WTC11 (cell line): Measurements from ENCODE around the gene FHOD3. TPM values are rescaled to one million over a fixed set of nuclear protein-coding genes. Genes with fewer than 3 reads are reported as not detected.

Source experiments
- ATAC-seq: fragments of 200-7000 bp; cut with Tn5 transposase; 2 replicates; pipeline ENCODE4 v1.10.0; 2021; ENCODE audit warnings: mild to moderate bottlenecking, moderate library complexity
- CTCF ChIA-PET: fragments of 300-600 bp; sonication (Branson Sonifier 250); formaldehyde crosslinking; loops from one replicate; lab custom pipeline; 2021; ENCODE audit warnings: antibody characterized with exemption; lab: Charles Lee
- POLR2A ChIA-PET: fragments of 350-600 bp; sonication (Branson Sonifier 250); formaldehyde crosslinking; loops from one replicate; lab custom pipeline; 2021; ENCODE audit warnings: antibody characterized with exemption; lab: Charles Lee
- DNase-seq: peaks from one replicate; pipeline ENCODE4 v3.0.0; 2021; ENCODE audit warnings: low spot score
- H3K27ac Mint-ChIP-seq: 2 replicates; pipeline ENCODE4 v1.8.0; 2021; ENCODE audit warnings: mixed read lengths
- H3K27me3 Mint-ChIP-seq: 2 replicates; pipeline ENCODE4 v1.8.0; 2021; ENCODE audit warnings: low read depth, mild to moderate bottlenecking, moderate library complexity, mixed read lengths
- H3K36me3 Mint-ChIP-seq: 2 replicates; pipeline ENCODE4 v1.8.0; 2021; ENCODE audit warnings: mixed read lengths
- H3K4me1 Mint-ChIP-seq: 2 replicates; pipeline ENCODE4 v1.8.0; 2022; ENCODE audit warnings: mixed read lengths
- H3K4me3 Mint-ChIP-seq: 2 replicates; pipeline ENCODE4 v1.8.0; 2021; ENCODE audit warnings: mild to moderate bottlenecking, moderate library complexity, mixed read lengths
- H3K9me3 Mint-ChIP-seq: 2 replicates; pipeline ENCODE4 v1.8.0; 2021; ENCODE audit warnings: mixed read lengths
- AFF4 ChIP-seq: sonication (generic); formaldehyde crosslinking; IDR thresholded peaks from 2 replicates; pipeline ENCODE4 v1.8.1; 2023; ENCODE audit warnings: mild to moderate bottlenecking, missing genetic modification reagents, borderline replicate concordance
- CBFB ChIP-seq: sonication (generic); formaldehyde crosslinking; IDR thresholded peaks from 2 replicates; pipeline ENCODE4 v1.8.1; 2022; ENCODE audit warnings: mild to moderate bottlenecking, low read depth, missing genetic modification reagents
- CREB1 ChIP-seq: sonication (generic); formaldehyde crosslinking; IDR thresholded peaks from 2 replicates; pipeline ENCODE4 v1.8.0; 2023; ENCODE audit warnings: mild to moderate bottlenecking, missing genetic modification reagents
- CTCF ChIP-seq: fragments of 200-600 bp; IDR thresholded peaks from 2 replicates; pipeline ENCODE4 v1.8.0; 2022; ENCODE audit warnings: antibody characterized with exemption
- ERG ChIP-seq: fragments of 250-450 bp; sonication (Bioruptor Pico); IDR thresholded peaks from 2 replicates; pipeline ENCODE4 v1.8.0; 2021; ENCODE audit warnings: mild to moderate bottlenecking
- FOXP1 ChIP-seq: sonication (generic); formaldehyde crosslinking; IDR thresholded peaks from 2 replicates; pipeline ENCODE4 v1.8.0; 2022; ENCODE audit warnings: missing genetic modification reagents, mild to moderate bottlenecking, moderate library complexity, borderline replicate concordance
- GRHL2 ChIP-seq: fragments of 250-450 bp; sonication (Bioruptor Pico); IDR thresholded peaks from 2 replicates; pipeline ENCODE4 v1.8.0; 2022; ENCODE audit warnings: mild to moderate bottlenecking, moderate library complexity; ENCODE audit not compliant: insufficient replicate concordance, severe bottlenecking
- IRF2 ChIP-seq: sonication (generic); formaldehyde crosslinking; IDR thresholded peaks from 2 replicates; pipeline ENCODE4 v1.8.0; 2022; ENCODE audit warnings: low read depth, missing genetic modification reagents, borderline replicate concordance
- PREB ChIP-seq: sonication (generic); formaldehyde crosslinking; IDR thresholded peaks from 2 replicates; pipeline ENCODE4 v1.8.1; 2022; ENCODE audit warnings: mild to moderate bottlenecking, missing genetic modification reagents, moderate library complexity, borderline replicate concordance
- RELA ChIP-seq: sonication (generic); formaldehyde crosslinking; IDR thresholded peaks from 2 replicates; pipeline ENCODE4 v1.8.1; 2022; ENCODE audit warnings: missing genetic modification reagents, mild to moderate bottlenecking, borderline replicate concordance
- STAT6 ChIP-seq: sonication (generic); formaldehyde crosslinking; conservative IDR thresholded peaks from 2 replicates; pipeline ENCODE4 v1.8.1; 2023; ENCODE audit warnings: mild to moderate bottlenecking, low read depth, missing genetic modification reagents, moderate library complexity
- ZBTB43 ChIP-seq: sonication (generic); formaldehyde crosslinking; IDR thresholded peaks from 2 replicates; pipeline ENCODE4 v1.8.1; 2023; ENCODE audit warnings: mild to moderate bottlenecking, missing genetic modification reagents
- ZNF138 ChIP-seq: sonication (generic); formaldehyde crosslinking; conservative IDR thresholded peaks from 2 replicates; pipeline ENCODE4 v1.8.1; 2022; ENCODE audit warnings: mild to moderate bottlenecking, moderate library complexity, missing genetic modification reagents
- ZNF416 ChIP-seq: fragments of 250-450 bp; sonication (Bioruptor Pico); IDR thresholded peaks from 2 replicates; pipeline ENCODE4 v1.9.0; 2021; ENCODE audit warnings: mild to moderate bottlenecking, inconsistent platforms
- ZSCAN18 ChIP-seq: fragments of 250-450 bp; sonication (Bioruptor Pico); IDR thresholded peaks from 2 replicates; pipeline ENCODE4 v2.1.2; 2022; ENCODE audit warnings: mild to moderate bottlenecking, moderate library complexity
- total RNA-seq: library from RNA; stranded (reverse); gene quantifications from 3 replicates; pipeline ENCODE4 v1.2.3, GENCODE V29; 2021

Gene FHOD3
- total RNA-seq, 1 experiment from 2014 or later, result 3.8 TPM

GRCh38 chr18:36457683-36458082 is 160.2 kb downstream of the FHOD3 start (continued):
- TF ChIP-seq STAT6 (CRISPR knock-in tag), result no peak
- TF ChIP-seq GRHL2 (CRISPR knock-in tag), result no peak

GRCh38 chr18:36458306-36458705 is 160.8 kb downstream of the FHOD3 start:
- H3K27ac Mint-ChIP-seq, result no peak overlapping the region
- ATAC-seq, result no peak

More at GRCh38 chr18:36458306-36458705, 160.8 kb downstream of the FHOD3 start:
- H3K9me3 Mint-ChIP-seq, result no peaks in the 10 kb centered on the region
- TF ChIP-seq RELA (CRISPR knock-in tag) (no peak), AFF4 (CRISPR knock-in tag) (no peak), CBFB (CRISPR knock-in tag) (no peak), ZNF138 (no peak), ZBTB43 (no peak), FOXP1 (CRISPR knock-in tag) (no peak), ERG (CRISPR knock-in tag) (no peak), ZNF416 (CRISPR knock-in tag) (no peak), CTCF (no peak), CREB1 (CRISPR knock-in tag) (no peak), PREB (CRISPR knock-in tag) (no peak), ZSCAN18 (CRISPR knock-in tag) (no peak), IRF2 (CRISPR knock-in tag) (no peak)
- H3K4me3 Mint-ChIP-seq, result no peak overlapping the region
- DNase-seq, result no peak
- no peaks in the 10 kb centered on the region for H3K27me3 Mint-ChIP-seq
- H3K4me1 Mint-ChIP-seq, result peaks cover 30% of the 10 kb centered on the region
- ChIA-PET POLR2A (no interaction called here), CTCF (no interaction called here)
- H3K36me3 Mint-ChIP-seq, result no peaks in the 10 kb centered on the region
